ENCODE results near the gene FGF1.

FGF1 gene

GRCh38 chr5:142670804-142671203, 15.1 kb downstream of the FGF1 start:
- H3K4me1 ChIP-seq (ENCODE audit: control insufficient read depth, insufficient read depth, low read length): no peaks in the 10 kb centered on the region
- H3K4me3 ChIP-seq (ENCODE audit: low read depth, low read length): no peak overlapping the region
- ChIA-PET POLR2A (no interaction called here), CTCF (interaction anchor here (0.9 to 4.5 kb wide), 6 partner anchors 15 to 56 kb away, joined by 3 to 28 read pairs (median 3); no protein-coding TSS in a partner anchor)
- H3K36me3 ChIP-seq (ENCODE audit: control insufficient read depth in 2 of 2, insufficient read depth in 1 of 2, low read length in 2 of 2): no peaks in the 10 kb centered on the region
- H3K27ac ChIP-seq (ENCODE audit: extremely low read depth, low read depth, low read length): no peak overlapping the region
- TF ChIP-seq SP3 (tag by site-specific recombination; IDR thresholded peaks at IDR 0.05) (no peak), ZNF785 (tag by site-specific recombination; IDR thresholded peaks at IDR 0.05) (no peak), ZFP41 (tag by site-specific recombination; IDR thresholded peaks at IDR 0.05; ENCODE audit: borderline replicate concordance) (no peak), ZBTB20 (tag by site-specific recombination; IDR thresholded peaks at IDR 0.05) (no peak), ZNF514 (tag by site-specific recombination; IDR thresholded peaks at IDR 0.05) (no peak)
- no peaks in the 10 kb centered on the region for H3K9me3 ChIP-seq (ENCODE audit: control insufficient read depth, insufficient read depth, low read depth, low read length)

GRCh38 chr5:142669477-142669876, 16.4 kb downstream of the FGF1 start:
- no peak overlapping the region for H3K27ac ChIP-seq (ENCODE audit: extremely low read depth, low read depth, low read length)
- H3K9me3 ChIP-seq (ENCODE audit: control insufficient read depth, insufficient read depth, low read depth, low read length): no peaks in the 10 kb centered on the region
- TF ChIP-seq ZNF76 (tag by site-specific recombination; IDR thresholded peaks at IDR 0.05; ENCODE audit: borderline replicate concordance, low read depth): no peak
- no peak for TF ChIP-seq ZNF112 (tag by site-specific recombination; IDR thresholded peaks at IDR 0.05)
- no peak for TF ChIP-seq ZBTB8A (tag by site-specific recombination; IDR thresholded peaks at IDR 0.05)
- no peak for TF ChIP-seq ZNF580 (tag by site-specific recombination; IDR thresholded peaks at IDR 0.05)
- no peak for TF ChIP-seq ZFHX2 (tag by site-specific recombination; conservative IDR thresholded peaks at IDR 0.05)
- TF ChIP-seq ZNF639 (tag by site-specific recombination; IDR thresholded peaks at IDR 0.05): no peak
- no peak for TF ChIP-seq PRDM1 (tag by site-specific recombination; IDR thresholded peaks at IDR 0.05)
- TF ChIP-seq BCL6B (tag by site-specific recombination; IDR thresholded peaks at IDR 0.05): no peak
- TF ChIP-seq ATF2 (tag by site-specific recombination; IDR thresholded peaks at IDR 0.05; ENCODE audit: low read depth): no peak
- TF ChIP-seq ZNF658 (tag by site-specific recombination; IDR thresholded peaks at IDR 0.05): no peak
- no peak for TF ChIP-seq ZNF529 (tag by site-specific recombination; IDR thresholded peaks at IDR 0.05; ENCODE audit: insufficient replicate concordance)
- TF ChIP-seq KLF7 (tag by site-specific recombination; IDR thresholded peaks at IDR 0.05; ENCODE audit: borderline replicate concordance): no peak
- no peak for TF ChIP-seq ZNF280D (tag by site-specific recombination; IDR thresholded peaks at IDR 0.05)
- no peaks in the 10 kb centered on the region for H3K4me1 ChIP-seq (ENCODE audit: control insufficient read depth, insufficient read depth, low read length)
- ChIA-PET CTCF (interaction anchor here (0.7 to 4.5 kb wide), 4 partner anchors 14 to 558 kb away, joined by 3 to 28 read pairs (median 4); no protein-coding TSS in a partner anchor), POLR2A (no interaction called here)
- no peaks in the 10 kb centered on the region for H3K36me3 ChIP-seq (ENCODE audit: control insufficient read depth in 2 of 2, insufficient read depth in 1 of 2, low read length in 2 of 2)
- no peak overlapping the region for H3K4me3 ChIP-seq (ENCODE audit: low read depth, low read length)
